CD4-positive, alpha-beta T cell treated with Interleukin-2 at 100 ng/mL for 4 hours (primary cell): Measurements from ENCODE around the gene STH.
A peak's percentile ranks its signal among the peaks of the same experiment; 100 is the strongest.

ENCODE experiments used
- DNase-seq: peaks from one replicate; pipeline ENCODE4 v3.0.0-alpha.2; 2020; ENCODE audit warnings: low spot score

The STH gene

DNA sequence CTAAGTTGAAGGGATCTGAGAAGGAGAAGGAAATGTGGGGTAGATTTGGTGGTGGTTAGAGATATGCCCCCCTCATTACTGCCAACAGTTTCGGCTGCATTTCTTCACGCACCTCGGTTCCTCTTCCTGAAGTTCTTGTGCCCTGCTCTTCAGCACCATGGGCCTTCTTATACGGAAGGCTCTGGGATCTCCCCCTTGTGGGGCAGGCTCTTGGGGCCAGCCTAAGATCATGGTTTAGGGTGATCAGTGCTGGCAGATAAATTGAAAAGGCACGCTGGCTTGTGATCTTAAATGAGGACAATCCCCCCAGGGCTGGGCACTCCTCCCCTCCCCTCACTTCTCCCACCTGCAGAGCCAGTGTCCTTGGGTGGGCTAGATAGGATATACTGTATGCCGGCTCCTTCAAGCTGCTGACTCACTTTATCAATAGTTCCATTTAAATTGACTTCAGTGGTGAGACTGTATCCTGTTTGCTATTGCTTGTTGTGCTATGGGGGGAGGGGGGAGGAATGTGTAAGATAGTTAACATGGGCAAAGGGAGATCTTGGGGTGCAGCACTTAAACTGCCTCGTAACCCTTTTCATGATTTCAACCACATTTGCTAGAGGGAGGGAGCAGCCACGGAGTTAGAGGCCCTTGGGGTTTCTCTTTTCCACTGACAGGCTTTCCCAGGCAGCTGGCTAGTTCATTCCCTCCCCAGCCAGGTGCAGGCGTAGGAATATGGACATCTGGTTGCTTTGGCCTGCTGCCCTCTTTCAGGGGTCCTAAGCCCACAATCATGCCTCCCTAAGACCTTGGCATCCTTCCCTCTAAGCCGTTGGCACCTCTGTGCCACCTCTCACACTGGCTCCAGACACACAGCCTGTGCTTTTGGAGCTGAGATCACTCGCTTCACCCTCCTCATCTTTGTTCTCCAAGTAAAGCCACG lies 28.3 kb downstream of the STH start:
- DNase-seq, result no peak

DNA sequence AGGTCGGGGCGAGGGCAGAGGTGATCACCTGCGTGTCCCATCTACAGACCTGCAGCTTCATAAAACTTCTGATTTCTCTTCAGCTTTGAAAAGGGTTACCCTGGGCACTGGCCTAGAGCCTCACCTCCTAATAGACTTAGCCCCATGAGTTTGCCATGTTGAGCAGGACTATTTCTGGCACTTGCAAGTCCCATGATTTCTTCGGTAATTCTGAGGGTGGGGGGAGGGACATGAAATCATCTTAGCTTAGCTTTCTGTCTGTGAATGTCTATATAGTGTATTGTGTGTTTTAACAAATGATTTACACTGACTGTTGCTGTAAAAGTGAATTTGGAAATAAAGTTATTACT lies 28.9 kb downstream of the STH start:
- DNase-seq, result no peak

DNA sequence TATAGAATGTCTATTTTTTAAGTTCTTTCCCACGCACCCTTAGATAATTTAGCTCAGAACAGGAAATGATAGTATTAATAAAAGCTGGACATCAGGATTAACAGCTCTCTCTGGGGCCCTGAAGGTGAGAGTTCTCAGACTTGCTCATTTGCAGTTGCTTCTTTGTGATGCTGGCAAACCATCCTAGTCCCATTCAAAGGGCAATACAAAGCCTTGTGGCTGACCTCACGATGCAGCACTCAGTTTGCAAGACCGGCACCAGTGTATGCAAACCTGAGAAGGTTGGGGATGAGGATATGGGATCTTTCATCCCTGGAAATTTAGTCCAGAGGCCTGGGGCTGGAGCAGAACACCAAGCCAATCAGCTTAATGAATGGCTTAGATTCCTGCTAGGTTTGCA lies 29.3 kb downstream of the STH start:
- DNase-seq, result no peak

DNA sequence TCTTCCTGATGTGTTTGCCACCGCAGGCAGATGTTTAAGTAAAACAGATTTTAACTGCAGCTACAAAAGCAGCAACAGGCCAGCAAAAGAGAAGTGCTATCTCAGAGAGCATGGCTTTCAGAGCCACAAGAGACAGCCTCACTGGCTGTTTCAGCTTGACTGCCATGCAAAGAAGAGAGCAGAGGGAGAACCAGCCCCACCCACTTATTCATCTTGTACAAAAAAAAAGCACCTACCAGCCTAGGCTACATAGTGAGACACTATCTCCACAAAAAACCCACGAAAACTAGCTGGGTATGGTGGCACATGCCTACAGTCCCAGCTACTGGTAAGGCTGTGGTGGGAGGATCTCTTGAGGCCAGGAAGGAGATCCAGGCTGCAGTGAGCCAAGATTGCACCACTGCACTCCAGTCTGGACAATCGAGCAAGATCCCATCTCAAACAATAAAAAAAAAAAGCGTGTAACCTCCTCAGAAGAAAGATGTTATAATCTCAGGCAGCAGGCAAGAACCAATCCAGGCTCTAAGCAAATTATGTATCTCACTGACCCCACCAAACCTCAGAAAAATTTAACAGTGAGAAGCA lies 30.0 kb downstream of the STH start:
- no peak for DNase-seq

DNA sequence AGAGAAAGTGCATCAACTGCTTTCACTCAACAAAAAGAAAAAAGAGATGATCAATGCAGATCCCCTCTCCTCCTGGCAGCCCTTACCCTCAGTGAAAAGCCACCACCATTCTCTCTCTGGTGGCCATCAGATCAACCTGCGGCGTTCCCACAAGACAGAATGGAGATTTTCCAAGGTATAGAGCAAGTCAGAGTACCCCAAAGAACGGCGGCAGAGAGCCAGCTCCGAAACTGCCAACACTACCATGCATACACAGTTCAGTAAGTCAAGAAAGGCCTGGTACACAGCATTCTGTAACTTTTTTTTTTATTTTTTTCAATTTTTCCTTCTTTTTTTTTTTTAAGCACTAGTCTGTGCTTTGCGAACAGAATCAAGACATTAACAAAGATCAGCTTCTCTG lies 30.6 kb downstream of the STH start:
- DNase-seq, result no peak

DNA sequence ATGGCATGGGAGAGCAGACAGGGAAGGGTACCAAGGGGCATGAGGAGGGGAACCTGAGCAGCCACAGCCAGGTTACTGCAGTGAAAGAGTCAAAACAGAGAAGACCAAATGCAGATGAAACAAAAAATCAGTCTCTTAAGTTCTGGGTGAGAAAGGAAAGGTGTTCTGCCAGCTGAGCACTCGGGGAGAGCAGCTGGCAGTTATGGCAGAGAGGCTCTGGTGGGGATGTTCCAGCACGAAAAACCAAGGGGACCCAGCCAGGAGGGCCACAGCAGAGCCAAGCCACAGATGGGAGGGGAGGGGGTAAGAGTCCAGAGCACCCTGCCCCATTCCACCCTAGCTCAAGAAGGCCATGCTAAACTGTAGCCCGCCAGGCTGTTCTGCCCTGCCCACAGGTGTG lies 31.7 kb downstream of the STH start:
- no peak for DNase-seq

DNA sequence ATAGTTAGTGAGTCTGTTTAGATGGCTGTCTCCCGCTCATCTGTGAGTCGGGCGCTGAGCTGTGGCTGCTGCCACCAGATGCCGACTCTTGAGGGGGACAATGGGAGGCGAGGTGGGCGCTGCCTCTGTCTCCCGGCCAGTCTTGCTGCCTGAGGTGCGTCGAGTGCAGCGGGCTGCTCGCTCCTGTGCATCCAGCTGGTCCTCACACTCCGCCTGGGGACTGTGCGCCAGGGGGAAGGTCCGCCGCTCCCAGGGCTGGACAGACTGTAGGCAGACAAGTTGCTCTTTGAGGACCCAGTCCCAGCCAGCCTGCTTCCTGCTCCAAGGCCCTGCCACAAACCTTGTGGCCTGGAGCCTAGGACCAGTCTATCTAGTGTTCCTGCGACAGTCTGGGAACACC lies 32.4 kb downstream of the STH start:
- DNase-seq, result no peak

DNA sequence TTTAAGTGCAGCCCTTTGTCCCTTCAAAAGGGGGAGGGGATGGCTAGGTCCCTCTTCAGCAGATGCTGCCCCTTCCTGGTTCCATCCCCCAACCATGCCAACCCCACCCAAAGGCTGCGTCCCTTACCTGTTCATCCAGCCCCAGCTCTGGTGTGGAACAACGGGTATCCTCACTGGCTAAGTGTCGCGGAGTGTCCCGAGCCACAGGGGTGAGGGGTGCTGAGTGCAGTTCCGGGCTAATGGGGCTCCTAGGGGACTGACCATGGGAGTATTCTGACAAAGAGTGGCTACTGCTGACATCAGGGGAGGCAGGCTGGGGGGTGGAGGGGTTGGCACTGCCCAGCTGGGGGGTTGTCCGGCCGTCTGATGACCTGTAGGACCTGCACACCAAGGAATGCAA lies 32.9 kb downstream of the STH start:
- no peak for DNase-seq

DNA sequence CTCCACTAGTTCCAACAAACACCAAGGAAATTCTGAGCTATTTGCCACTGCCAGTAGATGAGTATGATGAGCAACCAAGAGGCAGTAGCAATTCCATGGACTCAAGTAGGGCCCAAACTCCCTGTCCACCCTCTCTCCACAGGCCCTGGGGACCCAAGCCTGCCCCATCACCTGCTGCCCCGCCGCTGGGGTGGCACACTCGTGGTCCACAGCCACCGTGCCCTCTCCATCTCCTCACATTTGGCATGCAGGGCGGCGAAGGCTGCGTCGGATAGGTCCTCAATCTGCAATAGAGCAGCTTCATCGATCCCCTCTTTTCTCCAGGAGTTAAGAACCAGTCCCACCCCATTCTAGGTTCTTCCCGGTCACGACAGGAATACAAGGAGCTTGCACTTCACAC lies 33.9 kb downstream of the STH start:
- no peak for DNase-seq

DNA sequence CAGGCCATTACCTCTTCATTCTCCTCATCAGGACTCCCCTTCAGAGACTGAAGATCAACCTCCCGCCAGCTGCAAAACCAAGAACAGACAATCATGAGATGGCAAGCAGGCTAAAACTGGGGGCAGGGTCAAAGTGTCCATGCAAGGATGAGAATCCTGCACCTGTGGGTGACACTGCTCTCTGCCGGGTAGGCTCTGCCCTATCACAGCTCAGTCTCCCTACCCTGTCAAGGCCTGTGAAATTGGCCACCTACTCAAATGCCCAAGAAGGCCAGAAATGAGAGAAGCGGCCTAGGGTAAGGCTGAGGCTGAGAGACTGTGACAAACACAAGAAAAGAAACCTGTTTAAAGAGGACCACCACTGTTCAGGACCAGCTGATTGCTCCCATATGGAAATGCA lies 34.3 kb downstream of the STH start:
- no peak for DNase-seq

DNA sequence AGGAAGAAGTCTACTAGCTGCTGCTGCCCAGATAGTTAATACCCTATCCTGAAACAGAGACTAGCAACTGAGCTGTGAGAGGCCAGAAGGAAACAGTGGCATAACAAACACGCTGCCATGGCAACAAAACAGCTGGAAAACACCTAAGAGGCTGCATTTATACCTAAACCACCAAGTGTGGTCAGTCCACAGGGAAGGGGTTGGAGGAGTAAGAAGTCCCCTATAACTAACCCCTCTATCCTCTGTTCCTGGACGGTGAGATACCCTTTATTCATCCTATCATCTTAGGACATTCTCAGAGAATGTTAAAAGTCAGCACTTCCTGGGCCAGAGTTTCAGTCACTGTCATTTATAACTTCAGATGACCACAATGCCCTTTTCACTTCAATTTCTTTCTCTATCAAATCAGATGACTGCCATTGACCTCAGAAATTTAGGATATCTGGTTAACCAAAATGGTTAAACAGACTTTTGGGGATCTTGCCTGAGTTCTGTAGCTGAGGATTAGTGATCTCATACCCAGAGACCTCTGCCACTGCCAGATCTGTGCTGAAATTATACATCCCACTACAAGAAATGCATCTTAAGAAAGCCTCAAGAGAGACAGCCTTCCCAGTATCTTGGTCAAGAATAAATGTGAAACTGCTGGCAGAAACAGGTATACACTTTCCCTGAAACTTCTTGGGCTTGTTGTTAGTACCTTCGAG lies 36.2 kb downstream of the STH start:
- DNase-seq, result peak; percentile 53

DNA sequence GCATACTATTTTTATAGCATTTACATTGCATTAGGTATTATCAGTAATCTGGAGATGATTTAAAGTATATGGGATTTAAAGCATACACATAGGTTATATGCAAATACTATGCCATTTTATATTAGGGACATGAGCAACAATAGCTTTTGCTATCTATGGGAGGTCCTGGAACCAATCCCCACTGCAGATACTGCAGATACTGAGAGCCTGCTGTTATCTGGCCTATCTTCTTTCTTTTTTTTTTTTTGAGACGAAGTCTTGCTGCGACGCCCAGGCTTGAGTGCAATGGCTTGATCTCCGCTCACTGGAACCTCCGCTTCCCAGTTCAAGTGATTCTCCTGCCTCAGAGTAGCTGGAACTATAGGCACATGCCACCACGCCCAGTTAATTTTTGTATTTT lies 37.4 kb downstream of the STH start:
- DNase-seq, result no peak

DNA sequence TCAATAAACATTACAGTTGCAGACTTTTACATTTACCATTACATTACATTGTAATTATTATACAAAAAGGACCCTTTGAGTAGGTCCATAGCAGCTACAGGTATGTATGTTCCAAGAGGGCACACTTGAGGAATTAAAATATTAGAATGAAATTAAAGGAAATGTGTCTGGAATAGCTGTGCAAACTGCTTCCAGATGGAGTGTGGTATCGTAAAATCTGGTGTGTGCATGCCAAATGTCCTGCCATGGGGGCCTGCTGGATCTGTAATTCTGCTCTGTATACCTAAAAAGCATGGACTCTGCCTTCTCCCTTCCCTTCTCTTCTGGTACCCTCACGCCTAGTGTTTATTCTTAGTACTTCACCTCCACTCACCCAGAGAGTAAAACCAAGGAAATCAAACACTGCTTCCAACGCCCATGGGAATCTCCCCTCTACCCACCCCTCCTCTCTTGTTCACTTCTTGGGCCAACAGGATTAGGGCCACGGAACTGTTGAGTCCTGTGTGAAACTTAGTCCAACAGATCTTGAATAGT lies 38.7 kb downstream of the STH start:
- no peak for DNase-seq

DNA sequence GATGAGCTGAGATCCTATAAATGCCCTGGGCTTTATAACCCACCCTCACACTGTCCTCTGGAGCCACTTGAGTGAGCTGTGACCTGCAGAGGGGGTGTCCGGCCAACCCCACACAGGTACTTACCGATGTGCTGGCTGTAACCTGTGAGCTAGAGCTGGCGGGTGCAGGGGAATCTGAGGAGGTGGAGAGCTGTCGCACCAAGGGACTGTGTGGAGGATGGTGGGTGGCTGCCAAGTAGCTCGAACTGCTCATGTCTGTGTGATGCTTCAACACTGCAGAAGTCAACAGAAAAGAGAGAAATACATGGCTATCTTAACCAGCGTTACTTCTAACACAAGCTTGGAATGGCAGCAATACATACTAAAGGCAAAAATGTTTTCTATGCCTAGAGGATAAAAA lies 39.4 kb downstream of the STH start:
- DNase-seq, result no peak

DNA sequence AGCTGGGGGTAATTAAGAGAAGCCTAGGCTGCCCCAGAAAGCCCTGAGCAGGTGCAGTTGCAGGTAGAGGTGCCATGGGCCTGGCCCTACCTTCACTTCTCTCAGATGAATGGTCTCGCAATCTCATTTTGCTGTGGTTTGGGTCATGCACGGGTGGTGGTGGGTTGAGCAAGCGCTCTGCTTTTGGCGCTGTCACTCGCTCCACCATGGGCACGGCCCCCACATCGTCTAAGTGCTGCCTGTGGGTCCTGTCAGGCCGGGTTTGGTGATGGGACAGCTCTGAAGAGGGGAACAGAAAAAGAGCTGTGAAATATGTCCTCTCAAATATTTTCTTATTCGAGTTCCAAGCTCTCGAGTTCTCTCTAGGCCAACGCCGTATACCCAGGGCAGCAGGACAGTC lies 39.9 kb downstream of the STH start:
- DNase-seq, result no peak

DNA sequence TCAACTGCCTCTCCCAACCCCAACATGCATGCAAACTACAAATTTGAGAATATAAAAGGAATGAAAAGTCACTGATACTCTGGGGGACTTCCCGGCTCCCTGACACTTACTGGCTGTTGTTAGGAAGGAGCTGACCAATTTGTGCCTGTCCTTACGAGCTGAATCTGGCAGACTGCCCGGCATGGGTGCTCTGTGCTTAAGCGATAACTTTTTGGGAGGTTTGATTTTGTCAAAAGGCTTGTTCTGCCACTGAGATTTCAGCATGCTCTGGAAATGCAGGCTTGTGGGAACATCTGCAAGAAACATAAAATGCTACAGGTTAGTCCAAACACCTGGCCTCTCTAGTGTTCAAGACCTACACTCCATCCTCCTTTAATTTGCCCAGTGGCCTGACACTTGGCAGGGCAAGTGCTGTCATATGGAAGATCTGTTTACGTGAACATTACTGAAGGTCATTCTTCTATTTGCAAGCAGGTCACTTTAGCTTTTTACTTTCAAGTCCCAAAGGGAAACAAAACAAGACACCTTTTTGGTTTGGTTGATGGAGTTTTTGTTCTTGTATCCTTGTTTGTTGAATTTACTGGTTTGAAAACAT lies 40.6 kb downstream of the STH start:
- DNase-seq, result no peak

DNA sequence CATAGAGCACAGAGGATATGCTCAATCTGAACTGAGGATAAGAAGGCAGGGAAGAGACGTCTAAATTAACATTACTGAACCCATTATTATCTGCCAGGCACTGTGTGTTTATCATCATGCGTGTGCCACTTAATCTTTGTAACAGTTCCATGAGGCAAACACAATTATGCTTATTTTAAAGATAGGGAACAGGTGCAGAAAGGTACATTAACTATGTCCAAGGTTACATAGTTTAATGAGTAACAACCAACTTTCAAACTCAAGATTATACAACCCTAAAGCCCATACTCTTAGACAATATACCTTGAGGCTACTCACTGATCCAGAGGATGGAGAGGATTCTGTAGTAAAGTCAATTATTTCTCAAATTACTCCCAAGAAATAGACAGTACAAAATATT lies 43.2 kb downstream of the STH start:
- DNase-seq, result no peak

DNA sequence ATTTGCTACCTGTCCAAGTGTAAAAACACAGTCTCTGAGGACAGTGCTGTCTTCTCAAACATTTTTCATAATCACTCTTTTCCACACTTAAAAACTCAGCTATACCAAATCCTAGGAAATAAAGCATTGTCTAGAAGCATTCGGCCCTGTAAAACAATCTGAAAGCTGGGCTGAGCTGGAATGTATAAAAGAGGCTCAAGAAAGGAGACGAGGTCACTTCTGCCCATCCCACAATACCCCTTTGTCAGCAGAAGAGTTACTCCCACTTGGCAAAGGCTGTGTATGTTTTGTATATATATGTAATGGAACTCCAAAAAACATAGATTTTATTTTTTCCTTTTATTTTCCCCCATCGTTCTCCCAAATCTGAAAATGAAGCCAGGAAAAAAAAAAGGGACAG lies 43.9 kb downstream of the STH start:
- no peak for DNase-seq

DNA sequence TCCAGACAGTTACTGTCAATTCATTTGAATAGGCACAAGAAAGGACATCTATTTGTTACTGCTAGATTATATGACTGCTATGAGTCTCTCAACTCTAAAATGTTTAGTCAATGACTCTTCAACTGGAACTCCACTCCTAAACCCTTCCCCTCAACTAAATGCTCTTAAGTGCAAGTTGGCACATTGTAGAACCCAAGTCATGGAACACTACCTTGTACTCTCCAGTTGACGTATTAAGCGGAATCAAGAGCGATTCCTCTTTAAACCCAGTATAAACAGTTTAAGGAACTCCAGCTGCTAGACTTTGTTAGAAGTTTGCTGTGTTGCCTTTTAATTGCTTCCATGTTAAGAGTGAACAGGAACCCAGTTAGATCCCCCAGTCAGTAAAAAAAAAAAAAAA lies 44.6 kb downstream of the STH start:
- no peak for DNase-seq

DNA sequence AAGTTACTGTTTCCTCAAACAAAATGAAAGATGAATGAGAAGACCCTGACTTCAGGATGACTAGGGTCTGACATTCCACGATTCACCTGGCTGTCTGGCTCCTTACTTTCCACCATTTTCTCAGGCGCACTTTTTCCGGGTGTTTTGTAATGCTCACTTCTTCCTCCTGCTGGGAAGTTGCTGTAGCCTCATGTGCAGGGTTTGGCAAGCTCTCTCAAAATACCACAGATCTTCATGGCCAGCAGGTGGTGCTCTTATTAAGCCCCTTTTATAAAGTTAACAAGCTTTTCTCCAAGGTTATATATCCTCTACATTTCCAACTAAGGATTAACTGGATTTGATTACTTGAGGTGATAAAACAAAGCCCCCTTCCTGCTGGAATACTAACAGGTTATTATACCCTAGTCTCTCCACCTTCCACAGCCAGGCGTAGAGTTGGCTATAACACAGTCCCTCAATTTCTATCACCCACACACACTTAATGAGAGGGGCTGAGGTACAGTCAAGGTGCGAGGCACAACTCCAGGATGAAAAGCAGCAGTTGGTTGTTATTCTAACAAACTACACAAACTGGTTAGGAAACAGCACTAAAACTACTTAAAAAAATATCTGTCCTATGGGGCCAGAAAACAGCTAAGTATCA lies 45.4 kb downstream of the STH start:
- DNase-seq, result peak; percentile 66

DNA sequence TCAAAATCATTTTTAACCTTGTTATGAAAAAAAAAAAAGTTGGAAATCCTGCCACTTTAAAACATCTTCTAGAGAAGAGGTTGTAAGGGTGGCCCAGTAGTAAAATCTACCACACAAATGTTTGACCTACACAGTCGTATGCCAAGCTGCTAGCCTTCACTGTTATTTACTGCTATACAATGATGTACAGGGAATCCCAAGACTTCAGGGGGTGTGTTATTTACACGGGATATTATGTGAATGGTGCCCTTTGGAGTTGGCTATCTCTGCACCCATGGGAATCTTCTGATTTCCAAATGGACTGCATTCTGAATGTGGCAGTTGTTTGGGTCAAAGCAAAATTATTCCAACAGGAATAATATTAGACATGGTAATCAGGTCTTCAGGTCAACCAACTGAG lies 45.9 kb downstream of the STH start:
- DNase-seq, result no peak

DNA sequence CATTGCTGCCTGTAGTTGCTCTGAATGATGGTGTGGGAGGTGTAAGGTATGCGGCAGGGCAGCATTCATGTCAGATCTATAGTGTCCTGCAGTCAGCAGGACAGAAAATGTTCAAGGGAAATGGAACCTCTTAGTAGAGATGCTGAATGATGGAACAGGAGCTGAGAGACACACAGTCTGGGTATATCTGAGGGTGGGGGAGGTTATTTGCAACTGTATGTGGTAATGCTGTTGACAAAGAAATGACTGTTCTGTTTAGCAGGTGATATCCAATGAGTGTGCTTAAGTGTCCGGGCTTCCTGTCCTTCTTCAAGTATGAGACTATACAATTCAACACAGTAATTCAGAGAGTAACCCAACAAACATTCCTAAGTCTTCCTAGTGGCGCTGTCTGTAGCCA lies 46.6 kb downstream of the STH start:
- no peak for DNase-seq
